ENCODE results near the gene SNF8. TPM values are rescaled to one million over a fixed set of nuclear protein-coding genes. Genes with fewer than 3 reads are reported as not detected.

The SNF8 gene
- total and polyA plus RNA-seq, 9 of the 15 experiments (the other 6 are each of a cell fraction or from before 2014, with no cell fraction given): 6.9 to 149 (median 117) TPM

DNA sequence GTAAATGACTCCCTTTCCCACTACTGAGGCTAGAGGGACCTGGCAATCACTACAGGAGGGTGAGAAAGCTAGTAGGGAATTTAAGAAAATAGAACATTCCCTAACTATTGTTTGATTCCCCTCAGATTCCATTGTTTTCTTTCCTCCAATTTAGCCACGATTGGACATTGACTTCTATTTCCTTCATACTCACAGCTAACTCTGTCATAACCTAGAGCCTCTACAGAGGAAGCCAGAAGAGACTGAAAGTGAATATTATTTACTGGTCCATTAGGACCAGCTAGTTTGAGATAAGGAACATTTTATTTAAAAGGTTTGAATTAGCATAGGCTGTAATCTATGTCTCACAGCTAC is 14.9 kb downstream of the SNF8 start (continued):
- TF ChIP-seq AFF4 (CRISPR knock-in tag; IDR thresholded peaks at IDR 0.05): no peak

DNA sequence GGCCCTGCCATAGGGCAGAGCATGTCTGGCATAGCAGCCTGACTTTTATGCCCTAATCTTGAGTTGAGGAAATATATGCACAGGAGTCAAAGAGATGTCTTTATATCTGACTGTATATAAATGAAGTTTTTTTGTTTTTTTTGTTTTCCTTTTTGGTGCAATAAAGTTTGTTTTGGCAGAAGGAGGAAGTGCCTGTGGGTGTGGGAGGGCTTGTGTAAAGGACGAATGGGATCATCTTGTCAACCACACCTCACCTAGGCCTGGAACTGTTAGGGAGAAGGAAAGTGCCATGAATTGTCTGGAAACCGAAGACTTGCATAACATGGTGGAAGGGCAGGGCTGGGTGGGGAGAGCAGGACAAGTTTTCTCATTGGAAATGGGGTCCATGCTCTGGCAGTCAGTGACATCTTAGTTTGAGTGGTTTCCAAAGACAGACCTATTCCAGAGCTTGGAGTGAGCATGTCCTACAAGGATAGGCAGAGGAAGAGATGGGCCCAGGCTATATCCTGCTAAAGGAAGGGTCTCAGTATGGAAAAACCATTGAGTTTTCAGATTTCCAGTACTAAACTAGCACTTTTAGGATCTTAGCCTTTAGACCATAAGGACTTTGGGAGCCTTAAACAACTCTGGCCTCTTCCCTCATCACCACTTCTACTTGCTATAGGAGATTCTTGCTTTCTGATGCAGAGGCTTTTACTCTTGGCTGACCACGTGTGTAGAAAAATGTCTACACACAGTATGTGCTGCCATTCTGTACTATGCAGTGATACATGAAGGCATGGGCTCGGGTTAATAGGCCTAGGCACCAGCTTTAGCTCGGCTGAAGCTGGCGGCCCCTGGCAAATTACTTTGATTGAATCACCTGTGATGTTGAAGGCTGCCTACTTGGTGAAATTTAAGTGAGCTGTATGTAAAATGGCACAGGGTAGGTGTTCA is 15.5 kb downstream of the SNF8 start:
- no peak overlapping the region for H3K27ac ChIP-seq (ENCODE audit: extremely low read depth, low read depth, low read length)
- peaks cover 4% of the 10 kb centered on the region for H3K9me1 ChIP-seq (ENCODE audit: control insufficient read depth, insufficient read depth, low read length)
- H3K27me3 ChIP-seq (ENCODE audit: control insufficient read depth in 2 of 2, insufficient read depth in 2 of 2, low read length in 2 of 2): no peaks in the 10 kb centered on the region
- H4K20me1 ChIP-seq (replicated peaks; ENCODE audit: control insufficient read depth, insufficient read depth, low read length): 0 out of 2 replicates have a peak, but pooled peaks cover 12% of the 10 kb centered on the region
- peaks cover 98% of the 10 kb centered on the region for H3K36me3 ChIP-seq (ENCODE audit: control insufficient read depth, insufficient read depth, low read length)
- no TSS peak for BruUV-seq (replicated peaks)
- H3K4me3 ChIP-seq: no peak overlapping the region
- no peak overlapping the region for H3K4me2 ChIP-seq (ENCODE audit: insufficient read depth, low read length)
- ATAC-seq: peak; percentile 39
- in situ Hi-C loops (cut with MboI) (no loop called here), intact Hi-C loops (cut with micrococcal nuclease) (no loop called here)
- no peaks in the 10 kb centered on the region; a peak in 1 of 5 replicates for H3K4me1 ChIP-seq (replicated peaks in 1 of 2; ENCODE audit: control insufficient read depth in 2 of 2, insufficient read depth in 2 of 2, low read length in 2 of 2)
- peak; percentile 60 for FAIRE-seq
- DNase-seq (ENCODE audit: extremely low read depth in 1 of 4, low spot score in 3 of 4): no peak
- H3K79me2 ChIP-seq (ENCODE audit: control insufficient read depth, insufficient read depth, low read length): no peaks in the 10 kb centered on the region
- H3K9ac ChIP-seq (ENCODE audit: insufficient read depth in 1 of 2, low read depth in 2 of 2, low read length in 2 of 2): no peak overlapping the region
- CTCF ChIA-PET (ENCODE audit: low intra/inter-chr PET ratio): no interaction called here
- H2AFZ ChIP-seq (ENCODE audit: low read depth, low read length): no peak overlapping the region
- H3K9me3 ChIP-seq (replicated peaks; ENCODE audit: control insufficient read depth, insufficient read depth, low read depth, low read length): no peaks in the 10 kb centered on the region
- 79% methylated on average over 6 of the region's 6 CpGs for WGBS (ENCODE audit: insufficient coverage, low coverage, missing lambda C conversion rate)
- POLR2A ChIA-PET: interaction anchor here (0.7 to 2.3 kb wide), 5 partner anchors 9 to 93 kb away, joined by 3 to 14 read pairs (median 3); partner anchors contain the start of gene SNF8
- TF ChIP-seq ZSCAN32 (CRISPR knock-in tag; IDR thresholded peaks at IDR 0.05) (no peak), POLR2AphosphoS2 (IDR thresholded peaks at IDR 0.05; ENCODE audit: low read length) (0 out of 2 replicates have a peak, but pooled peaks have one; percentile 57), POLR2A (conservative IDR thresholded peaks at IDR 0.05) (peak; percentile 63), SUPT5H (IDR thresholded peaks at IDR 0.05) (peak; percentile 63), ZBTB40 (IDR thresholded peaks at IDR 0.05) (peak; percentile 98), ZBTB40 (CRISPR knock-in tag; IDR thresholded peaks at IDR 0.05) (peak; percentile 97)
